Bone marrow (tissue), 2 donors: ENCODE results near the gene PTGDS.

Source experiments
- DNase-seq, 2 donors: peaks; one replicate each; lab custom pipeline; 2025; lab: John Stamatoyannopoulos, UW

Gene PTGDS

GRCh38 chr9:137011156-137011555 lies 33.9 kb downstream of the PTGDS start:
- DNase-seq = no peak

GRCh38 chr9:137011907-137012675 lies 34.8 kb downstream of the PTGDS start:
- no peak for DNase-seq

GRCh38 chr9:137012694-137013570 lies 35.6 kb downstream of the PTGDS start:
- DNase-seq = no peak

GRCh38 chr9:137013571-137013940 lies 36.3 kb downstream of the PTGDS start:
- DNase-seq = no peak

- DNase-seq = no peak
Measured at GRCh38 chr9:137014166-137014565, 36.9 kb downstream of the PTGDS start.

GRCh38 chr9:137014776-137015539 lies 37.7 kb downstream of the PTGDS start:
- DNase-seq = no peak

- DNase-seq = no peak
Measured at GRCh38 chr9:137015540-137015930, 38.2 kb downstream of the PTGDS start.

GRCh38 chr9:137015976-137016375 lies 38.7 kb downstream of the PTGDS start:
- no peak for DNase-seq

GRCh38 chr9:137016436-137016835 lies 39.1 kb downstream of the PTGDS start:
- no peak for DNase-seq

- no peak for DNase-seq
Measured at GRCh38 chr9:137017071-137017470, 39.8 kb downstream of the PTGDS start.

GRCh38 chr9:137017791-137018497 lies 40.6 kb downstream of the PTGDS start:
- DNase-seq = no peak

GRCh38 chr9:137018761-137019559 lies 41.7 kb downstream of the PTGDS start:
- no peak for DNase-seq

- no peak for DNase-seq
Measured at GRCh38 chr9:137019891-137020683, 42.8 kb downstream of the PTGDS start.

- no peak for DNase-seq
Measured at GRCh38 chr9:137020771-137021567, 43.7 kb downstream of the PTGDS start.

GRCh38 chr9:137021568-137021978 lies 44.3 kb downstream of the PTGDS start:
- no peak for DNase-seq

GRCh38 chr9:137021979-137022661 lies 44.8 kb downstream of the PTGDS start:
- DNase-seq = peak; percentile 38 to 53

- no peak for DNase-seq
Measured at GRCh38 chr9:137022662-137023008, 45.3 kb downstream of the PTGDS start.

GRCh38 chr9:137023157-137023556 lies 45.9 kb downstream of the PTGDS start:
- no peak for DNase-seq

GRCh38 chr9:137023583-137023991 lies 46.3 kb downstream of the PTGDS start:
- no peak for DNase-seq
